Frontal cortex (tissue), 4 donors: ENCODE data around the gene GOLGA6L6. TPM values are rescaled to one million over a fixed set of nuclear protein-coding genes. Genes with fewer than 3 reads are reported as not detected.
"Not testable (repeated sequence)": the region's sequence is repeated elsewhere in the genome, so short reads cannot be mapped to it uniquely, and the experiment has no call there.

Experiments used
- DNase-seq, 2 donors: peaks; one replicate each; pipeline ENCODE4 v3.0.0; 2012; ENCODE audit warnings: low spot score in 2 of 2
- FAIRE-seq: peaks from 2 replicates; lab custom pipeline; 2012; peaks lifted over from hg19 to GRCh38; lab: Jason Lieb, UNC
- total RNA-seq: library from RNA; depleted of rRNA; stranded (reverse); fragments of >200 nt; gene quantifications from one replicate; pipeline ENCODE4 v1.2.3, GENCODE V29; 2014
- donor health status: control.
- donor health status: control.
- donor health status: control.

The GOLGA6L6 gene
- not detected for total RNA-seq

GRCh38 chr15:20541700-20542099, at the start of gene GOLGA6L6:
GOLGA6L6 (minus strand) TSS chr15:20541800; CDS start chr15:20541709, 91 bp downstream.
- FAIRE-seq, result not testable (repeated sequence)

GRCh38 chr15:20590069-20590468, 48.5 kb upstream of the GOLGA6L6 start:
- not testable (repeated sequence) for DNase-seq, FAIRE-seq

More at GRCh38 chr15:20541700-20542099, at the start of gene GOLGA6L6:
- DNase-seq, result not testable (repeated sequence)

GRCh38 chr15:20586821-20587220, 45.2 kb upstream of the GOLGA6L6 start:
- not testable (repeated sequence) for DNase-seq, FAIRE-seq

- not testable (repeated sequence) for FAIRE-seq
These were observed 41.1 kb upstream of the GOLGA6L6 start for GRCh38 chr15:20582726-20583115.

GRCh38 chr15:20582109-20582725, 40.6 kb upstream of the GOLGA6L6 start:
- not testable (repeated sequence) for DNase-seq, FAIRE-seq

More at GRCh38 chr15:20582726-20583115, 41.1 kb upstream of the GOLGA6L6 start:
- DNase-seq, result not testable (repeated sequence)

- FAIRE-seq, DNase-seq: not testable (repeated sequence)
These were observed 39.9 kb upstream of the GOLGA6L6 start for GRCh38 chr15:20581261-20582108.

- FAIRE-seq, DNase-seq: not testable (repeated sequence)
These were observed 38.1 kb upstream of the GOLGA6L6 start for GRCh38 chr15:20579662-20580061.

GRCh38 chr15:20551289-20551688, 9.7 kb upstream of the GOLGA6L6 start:
- not testable (repeated sequence) for DNase-seq, FAIRE-seq

GRCh38 chr15:20505926-20506658, 35.5 kb downstream of the GOLGA6L6 start:
- not testable (repeated sequence) for DNase-seq, FAIRE-seq

GRCh38 chr15:20502839-20503238, 38.8 kb downstream of the GOLGA6L6 start:
- not testable (repeated sequence) for FAIRE-seq, DNase-seq

- not testable (repeated sequence) for DNase-seq
These were observed 39.9 kb downstream of the GOLGA6L6 start for GRCh38 chr15:20501512-20502222.

GRCh38 chr15:20497781-20498180, 43.8 kb downstream of the GOLGA6L6 start:
- not testable (repeated sequence) for FAIRE-seq, DNase-seq

More at GRCh38 chr15:20501512-20502222, 39.9 kb downstream of the GOLGA6L6 start:
- FAIRE-seq, result not testable (repeated sequence)

- FAIRE-seq, DNase-seq: not testable (repeated sequence)
These were observed 48.6 kb downstream of the GOLGA6L6 start for GRCh38 chr15:20493035-20493434.

- FAIRE-seq, DNase-seq: not testable (repeated sequence)
These were observed 49.0 kb downstream of the GOLGA6L6 start for GRCh38 chr15:20492598-20492997.

GRCh38 chr15:20489320-20489719, 52.3 kb downstream of the GOLGA6L6 start:
- DNase-seq, FAIRE-seq: not testable (repeated sequence)
